Mesenteric fat pad (tissue), 1 donor: ENCODE measurements around the gene HNRNPC. TPM values are rescaled to one million over a fixed set of nuclear protein-coding genes. Genes with fewer than 3 reads are reported as not detected.
"Not testable (repeated sequence)": the region's sequence is repeated elsewhere in the genome, so short reads cannot be mapped to it uniquely, and the experiment has no call there.

Source experiments
- DNase-seq: peaks from one replicate; pipeline ENCODE4 v3.0.0-alpha.2; 2020; ENCODE audit warnings: low spot score
- total RNA-seq: library from RNA; stranded (reverse); fragmentation: NEBNext Ultra II Directional; extraction: Animal tissue kit (Norgen Biotek cat#: 25700); gene quantifications from one replicate; pipeline ENCODE4 v1.2.1, GENCODE V29; 2021
- donor health status: DM: yes; HTN: yes; CAD: no.

The HNRNPC gene
- total RNA-seq, 1 donor from 2014 or later, result 330 TPM

DNA sequence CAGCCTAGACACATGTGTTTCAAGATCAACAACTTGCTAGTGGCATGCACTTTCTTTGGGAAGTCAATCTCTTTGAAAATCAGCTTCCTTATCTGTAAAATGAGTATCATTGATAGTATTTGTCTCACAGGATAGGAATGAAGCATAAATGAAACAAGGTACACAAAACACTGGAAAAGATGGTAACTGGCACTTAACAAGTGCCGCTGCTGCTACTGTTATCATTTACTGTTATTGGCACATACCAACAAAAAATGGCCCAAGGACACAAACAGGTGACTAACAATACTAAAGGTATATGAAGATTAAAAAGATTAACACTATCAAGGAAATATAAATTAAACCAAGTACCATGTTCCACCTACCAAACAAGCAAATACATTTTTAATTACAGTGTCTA lies 20.9 kb downstream of the HNRNPC start:
- DNase-seq, result no peak

DNA sequence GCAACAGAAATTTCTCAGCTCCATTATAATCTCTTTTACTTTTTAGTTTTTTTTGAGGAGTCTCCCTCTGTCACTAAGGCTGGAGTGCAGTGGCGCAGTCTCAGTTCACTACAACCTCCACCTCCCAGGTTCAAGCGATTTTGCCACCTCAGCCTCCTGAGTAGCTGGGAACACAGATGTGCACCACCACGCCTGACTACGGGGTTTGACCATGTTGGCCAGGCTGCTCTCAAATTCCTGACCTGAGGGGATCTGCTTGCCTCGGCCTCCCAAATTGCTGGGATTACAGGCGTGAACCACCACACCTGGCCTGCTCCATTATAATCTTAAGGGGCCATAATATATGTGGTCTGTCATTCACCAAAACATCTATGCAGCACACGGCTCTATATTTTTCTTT lies 23.4 kb downstream of the HNRNPC start:
- DNase-seq, result no peak

DNA sequence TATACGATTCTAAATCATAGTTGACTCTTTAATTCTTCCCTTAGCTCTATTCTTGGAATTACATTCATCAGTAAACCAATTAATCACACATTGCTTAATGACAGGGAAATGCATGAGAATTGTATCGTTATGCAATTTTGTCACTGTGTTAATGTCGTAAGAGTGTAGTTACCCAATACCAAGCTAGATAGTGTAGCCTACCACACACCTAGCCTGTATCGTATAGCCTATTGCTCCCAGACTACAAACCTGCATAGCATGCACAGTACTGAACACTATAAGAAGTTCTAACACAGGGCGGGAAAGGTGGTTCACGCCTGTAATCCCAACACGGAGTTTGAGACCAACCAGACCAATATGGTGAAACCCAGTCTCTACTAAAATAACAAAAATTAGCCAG lies 24.7 kb downstream of the HNRNPC start:
- no peak for DNase-seq

GRCh38 chr14:21241218-21241819 lies 27.9 kb downstream of the HNRNPC start:
- DNase-seq, result no peak

DNA sequence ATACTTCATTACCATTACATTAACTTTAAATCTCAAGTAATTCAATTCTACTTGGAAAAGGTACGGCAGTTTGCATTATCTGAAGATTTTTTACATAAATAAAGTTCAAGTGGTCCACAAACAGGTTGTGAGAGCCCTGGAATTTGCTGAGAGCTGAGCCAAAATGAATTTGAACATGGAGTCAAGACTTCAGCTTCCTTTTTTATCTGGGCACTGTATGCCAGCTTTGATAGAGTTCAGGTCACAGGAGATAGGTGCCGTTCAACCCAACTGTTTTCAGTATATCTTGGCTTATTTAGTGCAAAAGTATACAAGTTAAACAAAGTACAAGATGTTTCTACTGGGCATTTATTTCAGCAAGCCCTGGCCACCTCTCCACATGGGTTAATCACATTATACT lies 28.8 kb downstream of the HNRNPC start:
- DNase-seq, result no peak

- no peak for DNase-seq
Measured at GRCh38 chr14:21238823-21239518, 30.3 kb downstream of the HNRNPC start.

DNA sequence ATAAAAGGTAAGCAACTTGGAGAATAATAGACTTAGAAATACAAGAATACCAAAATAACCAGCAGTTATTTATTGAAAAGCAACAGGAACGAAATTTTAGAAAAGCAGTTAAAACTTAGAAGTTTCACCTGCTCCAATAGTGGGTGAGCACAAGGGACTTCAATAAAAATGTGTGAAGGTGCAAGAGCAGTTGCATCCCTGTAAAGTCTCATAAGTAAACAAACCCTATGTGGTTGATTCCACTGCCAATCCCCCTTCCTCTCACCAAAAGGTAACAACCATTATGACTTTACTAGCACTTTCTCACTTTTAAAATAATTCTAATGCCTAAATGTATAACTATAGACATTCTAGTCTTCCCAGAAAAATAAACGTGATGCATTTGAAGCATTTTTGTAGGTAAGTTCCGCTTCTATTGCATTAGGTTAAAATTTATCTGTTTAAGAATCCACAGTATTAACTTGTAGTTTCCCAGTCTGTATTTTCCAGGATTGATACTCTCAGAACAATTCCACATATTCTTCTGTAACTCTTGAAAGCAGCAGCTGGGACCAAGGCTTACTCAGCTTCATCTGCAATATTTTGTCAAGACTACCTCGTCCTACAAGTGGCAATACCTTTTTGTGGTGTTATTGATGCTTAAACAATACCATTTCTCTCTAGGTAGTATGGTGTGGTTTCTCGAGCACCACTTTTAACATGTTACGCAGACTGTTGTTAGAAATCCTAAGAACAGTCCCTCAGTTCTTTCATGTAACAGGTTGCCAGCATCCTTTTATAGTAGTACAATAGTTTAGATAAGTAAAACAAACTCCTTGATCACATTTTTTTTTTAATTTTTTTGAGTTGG lies 32.1 kb downstream of the HNRNPC start:
- no peak for DNase-seq

- no peak for DNase-seq
Measured at GRCh38 chr14:21234112-21234511, 35.1 kb downstream of the HNRNPC start.

DNA sequence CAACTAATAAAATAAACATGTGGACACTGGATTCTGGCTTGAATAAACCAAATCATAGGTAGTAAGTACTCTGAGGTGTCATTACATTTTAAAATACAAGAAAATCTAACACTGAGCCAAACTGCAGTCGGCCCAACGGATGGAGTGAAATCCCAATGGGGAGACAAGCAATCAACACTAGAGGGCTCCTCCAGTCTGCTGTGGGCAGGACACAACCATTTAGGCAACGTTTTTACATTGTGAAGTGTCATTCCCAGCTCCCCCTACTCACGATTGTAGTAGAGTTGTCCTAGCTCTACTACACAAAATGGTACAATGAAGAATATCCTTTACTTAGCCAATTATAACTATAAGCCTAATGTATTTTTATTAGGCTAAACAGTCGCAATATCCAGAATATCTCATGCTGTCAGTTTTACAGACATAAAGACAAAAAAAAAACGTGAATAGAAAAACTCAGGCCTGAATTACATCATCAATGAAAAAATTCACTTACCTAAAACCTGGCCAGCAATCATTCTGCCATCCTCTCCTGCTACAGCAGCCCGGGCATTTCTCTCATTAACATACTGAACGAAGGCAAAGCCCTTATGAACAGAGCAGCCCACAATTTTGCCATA lies 35.7 kb downstream of the HNRNPC start:
- DNase-seq, result no peak

DNA sequence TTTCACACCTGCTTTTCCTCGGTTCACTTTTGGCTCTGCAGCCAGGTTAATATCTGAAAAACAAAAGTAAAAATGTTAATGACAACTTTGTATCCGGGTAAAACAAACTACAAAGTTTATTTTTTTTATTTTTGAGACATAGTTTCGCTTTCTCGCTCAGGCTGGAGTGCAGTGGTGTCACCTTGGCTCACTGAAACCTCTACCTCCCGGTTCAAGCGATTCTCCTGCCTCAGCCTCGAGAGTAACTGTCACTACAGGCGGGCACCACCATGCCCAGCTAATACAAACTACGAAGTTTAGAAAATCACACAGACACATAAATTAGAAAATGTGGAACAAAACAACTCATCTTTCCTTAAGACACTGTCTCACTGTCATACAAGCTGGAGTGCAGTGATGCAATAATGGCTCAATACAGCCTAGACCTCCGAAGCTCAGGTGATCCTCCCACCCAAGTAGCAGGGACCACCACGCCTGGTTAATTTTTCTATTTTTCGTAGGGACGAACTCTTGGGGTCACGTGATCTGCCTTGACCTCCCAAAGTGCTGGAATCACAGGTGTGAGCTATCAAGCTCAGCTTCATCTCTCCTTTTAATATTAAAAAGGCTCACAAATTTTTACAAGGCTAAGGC lies 38.1 kb downstream of the HNRNPC start:
- DNase-seq, result no peak

- no peak for DNase-seq
Measured at GRCh38 chr14:21229821-21230220, 39.4 kb downstream of the HNRNPC start.

DNA sequence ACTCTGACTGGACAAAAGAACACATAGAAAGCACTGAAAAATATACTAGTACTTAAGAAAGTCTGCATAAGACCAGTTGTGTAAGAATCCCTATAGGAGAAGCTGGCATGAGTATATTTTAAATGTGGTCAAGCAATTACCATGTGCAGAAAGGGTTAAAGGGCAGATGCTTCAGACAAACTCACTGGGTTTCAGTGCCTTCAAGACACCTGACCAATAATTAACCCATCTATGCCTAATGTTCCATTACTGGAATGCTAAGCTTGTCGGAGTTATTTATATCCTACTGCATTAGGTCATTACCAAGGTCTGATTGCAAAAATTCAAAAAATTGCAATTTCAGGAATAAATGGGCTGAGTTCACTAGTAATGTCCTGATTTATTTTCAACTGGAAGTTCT lies 41.3 kb downstream of the HNRNPC start:
- no peak for DNase-seq

GRCh38 chr14:21227150-21227549 lies 42.1 kb downstream of the HNRNPC start:
- DNase-seq, result no peak

GRCh38 chr14:21226467-21226866 lies 42.8 kb downstream of the HNRNPC start:
- DNase-seq, result no peak

- not testable (repeated sequence) for DNase-seq
Measured at GRCh38 chr14:21225164-21225563, 44.1 kb downstream of the HNRNPC start.

DNA sequence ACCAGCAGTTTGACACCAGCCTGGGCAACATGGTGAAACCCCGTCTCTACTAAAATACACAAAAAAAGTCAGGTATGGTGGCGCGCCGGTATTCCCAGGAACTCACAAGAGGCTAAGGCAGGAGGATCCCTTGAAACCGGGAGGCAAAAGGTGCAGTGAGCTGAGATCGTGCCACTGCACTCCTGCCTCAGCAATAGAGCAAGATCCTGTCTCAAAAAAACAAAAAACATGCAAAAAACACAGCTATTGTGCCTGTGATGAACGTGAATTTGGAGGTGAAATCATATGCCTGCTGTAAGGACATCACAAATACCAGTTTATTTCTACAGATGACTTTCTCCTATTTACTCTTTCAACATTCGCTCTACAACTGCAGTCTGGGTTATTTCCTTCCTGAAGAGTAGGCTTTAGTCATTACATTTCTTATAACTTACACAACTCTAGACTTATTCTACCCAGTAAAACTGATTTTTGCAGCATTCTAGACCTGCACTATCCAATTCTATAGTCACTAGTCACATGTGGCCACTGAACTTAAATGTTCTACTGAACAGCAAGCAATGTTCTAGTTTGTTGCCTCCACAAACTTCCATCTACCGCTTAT lies 48.3 kb downstream of the HNRNPC start:
- no peak for DNase-seq

- no peak for DNase-seq
Measured at GRCh38 chr14:21219561-21220111, 49.6 kb downstream of the HNRNPC start.

DNA sequence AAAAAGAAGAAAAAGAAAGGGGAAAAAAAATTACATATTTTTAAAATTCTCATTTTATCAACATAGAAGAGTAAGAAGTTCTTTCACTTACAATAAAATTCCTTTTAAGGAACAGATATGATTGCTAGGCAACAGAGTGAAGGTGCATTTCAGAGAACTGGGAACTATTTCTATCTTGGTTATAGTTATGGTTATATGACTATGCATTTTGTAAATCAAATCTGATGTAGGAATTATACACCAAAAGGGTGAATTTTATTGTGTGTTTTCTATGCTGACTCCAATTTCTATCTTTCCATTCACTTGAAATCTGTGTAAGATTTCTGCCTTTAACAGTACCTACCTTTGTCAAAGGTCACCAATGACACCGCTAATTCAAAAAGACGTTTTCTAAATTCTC lies 50.1 kb downstream of the HNRNPC start:
- no peak for DNase-seq

GRCh38 chr14:21215879-21216251 lies 53.4 kb downstream of the HNRNPC start:
- no peak for DNase-seq

- DNase-seq, result no peak
Measured at GRCh38 chr14:21215130-21215878, 53.9 kb downstream of the HNRNPC start.
